SH-SY5Y (cell line): Measurements from ENCODE around the gene MORN3.

Source experiments
- GATA2 ChIP-seq: IDR thresholded peaks from 2 replicates; pipeline ENCODE4 v1.6.1; 2011; ENCODE audit warnings: mild to moderate bottlenecking, low read depth, low read length
- GATA3 ChIP-seq: IDR thresholded peaks from 2 replicates; pipeline ENCODE4 v1.6.1; 2011; ENCODE audit warnings: low read depth, mild to moderate bottlenecking, low read length, moderate library complexity

GRCh38 chr12:121709478-121709961, 40.1 kb upstream of the MORN3 start:
- TF ChIP-seq GATA3 (no peak), GATA2 (no peak)
